Endothelial cell (in vitro differentiated cells): Measurements from ENCODE around the gene OCA2. TPM values are rescaled to one million over a fixed set of nuclear protein-coding genes. Genes with fewer than 3 reads are reported as not detected.

Source experiments
- DNase-seq: peaks from one replicate; pipeline ENCODE4 v3.0.0; 2021; ENCODE audit warnings: low spot score
- H3K27ac Mint-ChIP-seq: one replicate; pipeline ENCODE4 v1.8.0; 2021; ENCODE audit warnings: mixed read lengths, inconsistent platforms; ENCODE audit not compliant: unreplicated experiment
- H3K27me3 Mint-ChIP-seq: one replicate; pipeline ENCODE4 v1.8.0; 2021; ENCODE audit warnings: mild to moderate bottlenecking, moderate library complexity, mixed read lengths, inconsistent platforms; ENCODE audit not compliant: unreplicated experiment
- H3K36me3 Mint-ChIP-seq: one replicate; pipeline ENCODE4 v1.8.0; 2021; ENCODE audit warnings: mild to moderate bottlenecking, low read depth, mixed read lengths, inconsistent platforms; ENCODE audit not compliant: unreplicated experiment
- H3K4me1 Mint-ChIP-seq: one replicate; pipeline ENCODE4 v1.8.0; 2021; ENCODE audit warnings: mild to moderate bottlenecking, mixed read lengths, inconsistent platforms; ENCODE audit not compliant: unreplicated experiment
- H3K4me3 Mint-ChIP-seq: one replicate; pipeline ENCODE4 v1.8.0; 2021; ENCODE audit warnings: mild to moderate bottlenecking, mixed read lengths, inconsistent platforms; ENCODE audit not compliant: unreplicated experiment
- H3K9me3 Mint-ChIP-seq: one replicate; pipeline ENCODE4 v1.8.0; 2021; ENCODE audit warnings: mixed read lengths, inconsistent platforms; ENCODE audit not compliant: unreplicated experiment
- CTCF ChIP-seq: fragments of 200-600 bp; sonication (generic); IDR thresholded peaks from one replicate; pipeline ENCODE4 v1.5.0; 2021; ENCODE audit warnings: antibody characterized with exemption; ENCODE audit not compliant: unreplicated experiment
- total RNA-seq: library from RNA; stranded (reverse); fragmentation: NEBNext Ultra II Directional; extraction: Animal tissue kit (Norgen Biotek cat#: 25700); gene quantifications from one replicate; pipeline ENCODE4 v1.2.1, GENCODE V29; 2021; ENCODE audit not compliant: unreplicated experiment

The OCA2 gene
- total RNA-seq, 1 donor from 2014 or later: not detected

DNA sequence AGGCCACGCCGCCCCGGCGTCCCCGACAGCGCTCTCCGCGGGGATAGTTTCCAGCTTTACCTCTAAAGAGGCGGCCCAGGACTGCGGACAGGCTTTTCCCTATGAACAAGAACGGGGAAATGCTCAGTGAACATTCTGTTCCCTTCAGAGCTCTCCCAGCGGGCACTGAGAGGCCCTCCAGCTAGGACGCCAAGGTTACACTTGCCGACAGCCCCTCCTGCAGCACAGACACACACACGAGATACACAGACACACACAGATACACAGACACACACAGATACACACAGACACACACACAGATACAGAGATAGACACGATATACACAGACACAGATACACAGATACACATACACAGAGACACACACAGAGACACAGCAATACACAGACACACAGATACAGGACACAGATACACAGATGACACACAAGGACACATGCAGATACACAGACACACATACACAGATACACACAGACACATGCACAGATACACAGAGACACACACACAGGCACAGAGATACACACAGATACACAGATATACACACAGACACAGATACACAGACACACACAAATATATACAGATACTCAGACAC lies 533 bp upstream of the OCA2 start:
- peak overlapping the region; percentile 47 for H3K4me3 Mint-ChIP-seq
- DNase-seq: no peak
- H3K27ac Mint-ChIP-seq: peak overlapping the region; percentile 39
- TF ChIP-seq CTCF: no peak
- H3K4me1 Mint-ChIP-seq: peaks cover 20% of the 10 kb centered on the region
- peaks cover 21% of the 10 kb centered on the region for H3K36me3 Mint-ChIP-seq
- peaks cover 47% of the 10 kb centered on the region for H3K27me3 Mint-ChIP-seq
- H3K9me3 Mint-ChIP-seq: no peaks in the 10 kb centered on the region

DNA sequence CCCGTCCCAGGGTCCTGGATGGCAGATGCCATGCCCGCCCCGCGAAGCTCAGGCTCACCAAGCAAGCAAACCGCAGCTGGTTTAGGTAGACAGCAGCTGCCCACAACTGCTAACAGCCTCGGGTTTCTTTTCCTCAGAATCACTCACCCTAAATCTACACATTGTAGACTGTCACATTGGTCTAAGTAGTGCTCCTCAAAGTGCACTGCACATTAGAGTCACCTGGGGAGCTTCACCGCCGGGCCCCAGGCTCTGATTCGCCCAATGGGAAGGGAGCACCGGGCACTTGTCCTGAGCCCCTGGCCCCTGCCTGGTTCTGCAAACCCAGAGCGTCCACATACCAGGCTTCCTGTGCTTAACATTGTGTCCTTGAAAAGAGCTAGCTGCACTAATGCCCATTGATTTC lies 752 bp downstream of the OCA2 start:
- Mint-ChIP-seq H3K27me3 (peaks cover 51% of the 10 kb centered on the region), H3K9me3 (no peaks in the 10 kb centered on the region), H3K27ac (no peak overlapping the region), H3K4me3 (no peak overlapping the region), H3K4me1 (peaks cover 18% of the 10 kb centered on the region), H3K36me3 (peaks cover 21% of the 10 kb centered on the region)
- TF ChIP-seq CTCF: no peak
- no peak for DNase-seq

- no peak overlapping the region for H3K27ac Mint-ChIP-seq
- no peaks in the 10 kb centered on the region for H3K9me3 Mint-ChIP-seq
- H3K36me3 Mint-ChIP-seq: peaks cover 21% of the 10 kb centered on the region
- H3K4me3 Mint-ChIP-seq: peak overlapping the region; percentile 73
- H3K27me3 Mint-ChIP-seq: peaks cover 50% of the 10 kb centered on the region
- H3K4me1 Mint-ChIP-seq: peaks cover 18% of the 10 kb centered on the region
- DNase-seq: no peak
- no peak for TF ChIP-seq CTCF
Measured at GRCh38 chr15:28097656-28098359, 1.3 kb downstream of the OCA2 start.

DNA sequence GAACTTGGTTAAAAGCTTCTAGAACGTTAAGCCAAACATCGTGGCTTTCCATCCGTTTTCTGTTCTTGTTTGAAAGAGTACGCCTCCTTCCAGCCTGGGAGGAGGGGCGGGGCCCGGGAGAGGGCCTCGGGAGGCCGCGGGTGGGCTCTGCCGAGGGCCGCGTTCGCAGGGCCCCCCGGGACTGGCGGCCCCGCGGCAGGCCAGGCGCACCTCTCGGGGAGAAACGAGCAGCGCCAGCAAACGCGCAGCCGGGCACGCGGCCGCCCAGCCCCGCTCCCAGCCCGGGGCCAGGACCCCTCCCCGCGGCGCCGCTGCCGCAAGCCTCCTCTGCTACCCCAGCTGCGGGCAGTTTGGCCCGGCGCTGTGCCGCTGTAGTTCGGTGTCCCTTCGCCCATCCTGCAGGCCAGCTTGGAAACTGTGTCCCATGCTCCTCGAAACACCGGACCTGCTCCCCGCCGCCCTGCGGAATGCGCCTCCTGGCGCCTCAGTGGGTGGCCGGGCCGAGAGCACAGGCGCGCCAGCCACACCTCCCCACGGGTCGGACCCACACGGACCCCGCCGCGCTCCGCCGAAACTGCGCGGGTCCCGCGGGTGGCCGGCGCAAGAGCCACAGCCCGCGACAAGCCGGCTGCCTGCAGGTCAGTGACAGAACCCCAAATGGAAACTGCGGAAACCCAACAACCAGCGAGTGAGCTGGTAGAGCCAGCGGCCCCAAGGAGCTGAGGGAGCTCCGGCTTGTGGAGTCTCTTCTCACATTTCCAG lies 2.3 kb downstream of the OCA2 start:
- Mint-ChIP-seq H3K9me3 (no peaks in the 10 kb centered on the region), H3K4me1 (peaks cover 18% of the 10 kb centered on the region), H3K27ac (no peak overlapping the region), H3K4me3 (no peak overlapping the region), H3K27me3 (peaks cover 49% of the 10 kb centered on the region), H3K36me3 (peaks cover 21% of the 10 kb centered on the region)
- DNase-seq: no peak
- no peak for TF ChIP-seq CTCF

GRCh38 chr15:28096411-28096669 lies 2.8 kb downstream of the OCA2 start:
- H3K4me1 Mint-ChIP-seq: peaks cover 18% of the 10 kb centered on the region
- H3K27ac Mint-ChIP-seq: no peak overlapping the region
- H3K36me3 Mint-ChIP-seq: peaks cover 21% of the 10 kb centered on the region
- TF ChIP-seq CTCF: no peak
- peak overlapping the region; percentile 89 for H3K4me3 Mint-ChIP-seq
- peaks cover 47% of the 10 kb centered on the region for H3K27me3 Mint-ChIP-seq
- H3K9me3 Mint-ChIP-seq: no peaks in the 10 kb centered on the region
- no peak for DNase-seq
